Panc1 (cell line): Measurements from ENCODE around the gene RANBP1. TPM values are rescaled to one million over a fixed set of nuclear protein-coding genes. Genes with fewer than 3 reads are reported as not detected.
A peak's percentile ranks its signal among the peaks of the same experiment; 100 is the strongest.

Source experiments
- ATAC-seq: fragments of 200-7000 bp; cut with Tn5 transposase; 2 replicates; pipeline ENCODE4 v1.9.1; 2020; ENCODE audit warnings: mild to moderate bottlenecking, moderate library complexity
- BruUV-seq: library from RNA; stranded (reverse); fragments of 400-500 nt; replicated peaks from 2 replicates; lab custom pipeline; 2021; lab: Mats Ljungman, UMichigan
- CTCF ChIA-PET: fragments of 300-600 bp; sonication (Branson Sonifier 250); formaldehyde crosslinking; loops from one replicate; lab custom pipeline; 2022; ENCODE audit warnings: antibody characterized with exemption; lab: Charles Lee
- POLR2A ChIA-PET: fragments of 300-600 bp; sonication (Branson Sonifier 250); formaldehyde crosslinking; loops from one replicate; lab custom pipeline; 2022; ENCODE audit warnings: antibody characterized with exemption; lab: Charles Lee
- DNase-seq: peaks from one replicate; pipeline ENCODE4 v3.0.0-alpha.2; 2010; ENCODE audit warnings: low read depth, low spot score
- H3K27ac ChIP-seq: 2 replicates; pipeline ENCODE4 v1.5.1; 2011; ENCODE audit warnings: mild to moderate bottlenecking, low read length, inconsistent platforms
- H3K27me3 ChIP-seq: fragments of 200-500 bp; sonication (Bioruptor generic); 2 replicates; pipeline ENCODE4 v1.6.0; 2014; ENCODE audit warnings: low read length, inconsistent platforms; ENCODE audit not compliant: control insufficient read depth, insufficient read depth
- H3K36me3 ChIP-seq: fragments of 200-500 bp; sonication (Bioruptor generic); 2 replicates; pipeline ENCODE4 v1.5.1; 2014; ENCODE audit warnings: inconsistent platforms, mild to moderate bottlenecking, low read length, moderate library complexity; ENCODE audit not compliant: control insufficient read depth, insufficient read depth
- H3K4me1 ChIP-seq: 2 replicates; pipeline ENCODE4 v1.5.1; 2011; ENCODE audit warnings: inconsistent platforms, mild to moderate bottlenecking, low read length, moderate library complexity; ENCODE audit not compliant: control insufficient read depth, insufficient read depth
- H3K4me3 ChIP-seq, 2 experiments: 2 replicates each; pipeline ENCODE4 v1.5.1; 2011 to 2012; ENCODE audit warnings: low read depth in 2 of 2, low read length in 2 of 2, mild to moderate bottlenecking in 2 of 2, inconsistent platforms in 1 of 2, moderate library complexity in 1 of 2
- H3K9me3 ChIP-seq: fragments of 200-500 bp; sonication (Bioruptor generic); 2 replicates; pipeline ENCODE4 v1.5.1; 2014; ENCODE audit warnings: low read depth, mild to moderate bottlenecking, inconsistent platforms, low read length, moderate library complexity; ENCODE audit not compliant: control insufficient read depth, insufficient read depth
- CTCF ChIP-seq: fragments of 450-650 bp; IDR thresholded peaks from 2 replicates; pipeline ENCODE4 v1.5.1; 2017; ENCODE audit warnings: mild to moderate bottlenecking
- POLR2AphosphoS5 ChIP-seq: IDR thresholded peaks from 2 replicates; pipeline ENCODE4 v1.6.1; 2012; ENCODE audit warnings: mild to moderate bottlenecking, low read depth, low read length, moderate library complexity
- REST ChIP-seq, 2 experiments: IDR thresholded peaks; 2 replicates each; pipeline ENCODE4 v1.6.1; 2011 to 2012; ENCODE audit warnings: low read depth in 2 of 2, control low read depth in 1 of 2, low read length in 1 of 2, mild to moderate bottlenecking in 1 of 2, moderate library complexity in 1 of 2; ENCODE audit not compliant: insufficient read depth in 1 of 2
- SIN3A ChIP-seq: IDR thresholded peaks from 2 replicates; pipeline ENCODE4 v1.6.1; 2012; ENCODE audit warnings: low read depth, mild to moderate bottlenecking, low read length, moderate library complexity, borderline replicate concordance; ENCODE audit not compliant: insufficient read depth
- TCF7L2 ChIP-seq: IDR thresholded peaks from 2 replicates; pipeline ENCODE4 v1.6.1; 2011; ENCODE audit warnings: mild to moderate bottlenecking, low read depth, low read length, inconsistent platforms
- in situ Hi-C: cut with HindIII; loops from 2 replicates; pipeline ENCODE4 v1.10.0; 2016; ENCODE audit warnings: low sequenced_read_pairs, low pct_unique_long_range_greater_than_20kb
- intact Hi-C: fragments of 100-400 bp; cut with micrococcal nuclease; formaldehyde crosslinking; loops from one replicate; pipeline ENCODE4 v1.10.0; 2022; ENCODE audit not compliant: unreplicated experiment
- total RNA-seq: library from RNA; stranded (reverse); gene quantifications from one replicate; pipeline ENCODE4 v1.2.1, GENCODE V29; 2021; ENCODE audit not compliant: unreplicated experiment

The RANBP1 gene
- total RNA-seq, 1 experiment from 2014 or later, result 232 TPM

GRCh38 chr22:20138868-20139267 lies 23.0 kb downstream of the RANBP1 start:
- Histone ChIP-seq H3K4me1 (no peaks in the 10 kb centered on the region), H3K4me3 (no peak overlapping the region), H3K36me3 (no peaks in the 10 kb centered on the region), H3K9me3 (no peaks in the 10 kb centered on the region), H3K27ac (no peak overlapping the region), H3K27me3 (no peaks in the 10 kb centered on the region)
- POLR2A ChIA-PET, result no interaction called here
- CTCF ChIA-PET, result no interaction called here
- ATAC-seq (no peak), DNase-seq (no peak)
- in situ Hi-C loops (no loop called here), intact Hi-C loops (no loop called here)
- TF ChIP-seq POLR2AphosphoS5 (no peak), TCF7L2 (no peak), REST (IDR thresholded peaks at IDR 0.05; ENCODE audit: insufficient read depth in 1 of 2, low read depth in 2 of 2, low read length in 1 of 2) (no peak), SIN3A (no peak), CTCF (no peak)
- BruUV-seq, result no TSS peak

- Histone ChIP-seq H3K4me1 (no peaks in the 10 kb centered on the region), H3K9me3 (no peaks in the 10 kb centered on the region), H3K27me3 (no peaks in the 10 kb centered on the region), H3K36me3 (no peaks in the 10 kb centered on the region), H3K4me3 (no peak overlapping the region), H3K27ac (no peak overlapping the region)
- TSS peak; percentile 64 for BruUV-seq
- TF ChIP-seq REST (IDR thresholded peaks at IDR 0.05; ENCODE audit: insufficient read depth in 1 of 2, low read depth in 2 of 2, low read length in 1 of 2), result no peak
- TF ChIP-seq CTCF, result no peak
- no peak for TF ChIP-seq SIN3A
- no peak for TF ChIP-seq POLR2AphosphoS5
- no peak for TF ChIP-seq TCF7L2
- intact Hi-C loops, result no loop called here
- DNase-seq (no peak), ATAC-seq (no peak)
- POLR2A ChIA-PET, result no interaction called here
- CTCF ChIA-PET, result no interaction called here
- in situ Hi-C loops, result no loop called here
These were observed 23.6 kb downstream of the RANBP1 start for GRCh38 chr22:20139391-20140106.
